Measurements from ENCODE around the gene COLEC12. TPM values are rescaled to one million over a fixed set of nuclear protein-coding genes. Genes with fewer than 3 reads are reported as not detected.
A peak's percentile ranks its signal among the peaks of the same experiment; 100 is the strongest.

COLEC12 gene
- total and polyA plus RNA-seq, 7 experiments from 2014 or later = 0.12 to 0.35 (median 0.19) TPM; not detected in 4

DNA sequence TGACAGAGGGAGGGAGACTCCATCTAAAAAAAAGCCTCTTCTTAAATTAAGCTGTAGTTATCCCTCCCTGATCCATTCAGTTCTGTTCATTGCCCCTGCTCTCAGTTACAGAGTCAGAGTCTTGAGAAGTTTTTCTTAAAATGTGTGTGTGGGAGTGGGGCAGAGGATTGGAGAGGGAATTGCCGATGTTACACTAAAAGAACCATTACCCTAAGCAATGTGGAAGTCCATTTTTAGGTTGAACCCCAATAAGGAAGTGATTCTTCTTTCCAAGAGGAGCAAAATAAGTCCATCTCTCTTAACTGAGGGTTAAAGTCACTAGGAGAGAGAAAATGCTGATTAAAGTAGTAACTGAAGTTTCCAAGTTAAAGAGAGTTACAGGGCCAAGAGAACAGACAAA, 211.5 kb downstream of the COLEC12 start:
- Histone ChIP-seq H3K27me3 (ENCODE audit: control insufficient read depth in 2 of 2, insufficient read depth in 2 of 2, low read length in 2 of 2) (no peaks in the 10 kb centered on the region), H3K4me1 (ENCODE audit: control insufficient read depth in 2 of 2, insufficient read depth in 2 of 2, low read length in 2 of 2) (no peaks in the 10 kb centered on the region), H3K27ac (ENCODE audit: low read depth, low read length) (no peak overlapping the region), H3K4me3 (ENCODE audit: low read length) (no peak overlapping the region), H3K9me3 (ENCODE audit: control insufficient read depth in 2 of 3, low read length in 3 of 3) (no peaks in the 10 kb centered on the region), H3K36me3 (ENCODE audit: control insufficient read depth in 2 of 3, insufficient read depth in 3 of 3, low read length in 3 of 3) (no peaks in the 10 kb centered on the region)
- ATAC-seq (no peak), DNase-seq (no peak)
- Mint-ChIP-seq H3K27me3 (peaks cover 0 to 18% (median 12%) of the 10 kb centered on the region in 5 donors), H3K4me1 (no peaks in the 10 kb centered on the region), H3K4me3 (no peak overlapping the region), H3K9me3 (peaks cover 0 to 4% (median 0%) of the 10 kb centered on the region in 11 donors), H3K27ac (no peak overlapping the region), H3K36me3 (no peaks in the 10 kb centered on the region)
- POLR2A ChIA-PET = no interaction called here
- intact Hi-C loops (cut with micrococcal nuclease) = no loop called here
- CTCF ChIA-PET = no interaction called here

DNA sequence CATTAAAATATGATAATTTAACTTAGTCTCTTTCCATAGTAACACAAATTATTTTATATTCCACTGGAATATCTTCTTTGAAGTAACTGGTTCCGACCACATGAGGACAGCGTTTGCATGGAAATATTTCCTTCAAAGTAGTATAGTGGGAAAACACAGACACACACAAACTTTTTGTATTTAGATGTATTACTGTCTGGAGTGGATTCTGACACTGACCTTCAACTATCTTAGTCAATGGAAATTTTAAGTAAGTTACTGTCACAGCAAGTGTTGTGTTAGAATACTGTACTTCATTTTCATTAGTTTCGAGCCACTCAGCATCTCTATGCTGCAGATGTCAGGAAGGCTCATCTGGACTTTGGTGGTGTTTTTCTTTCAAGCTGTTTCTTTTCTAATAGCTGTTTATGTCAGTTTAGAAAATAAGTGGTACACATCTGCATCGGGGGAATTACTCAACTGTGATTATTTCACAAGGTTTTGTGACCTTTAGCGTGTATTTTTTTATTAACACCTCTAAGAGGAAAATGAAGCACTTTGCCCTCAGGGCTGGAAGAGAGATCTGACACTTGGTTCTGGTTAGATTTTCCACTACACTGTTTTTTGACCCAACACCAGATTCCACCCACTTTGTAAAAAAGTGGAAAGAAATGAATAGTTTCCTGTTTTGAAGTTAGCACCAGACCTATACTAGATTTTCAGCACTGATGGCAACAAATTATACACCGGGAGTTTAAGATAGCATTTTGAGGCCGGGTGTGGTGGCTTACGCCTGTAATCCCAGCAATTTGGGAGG, 213.8 kb downstream of the COLEC12 start:
- H3K27me3 ChIP-seq (ENCODE audit: control insufficient read depth in 2 of 2, insufficient read depth in 2 of 2, low read length in 2 of 2) = no peaks in the 10 kb centered on the region
- H3K4me3 Mint-ChIP-seq = no peak overlapping the region
- ATAC-seq (no peak), DNase-seq (no peak)
- intact Hi-C loops (cut with micrococcal nuclease) = no loop called here
- no peak overlapping the region for H3K27ac ChIP-seq (ENCODE audit: low read depth, low read length)
- H3K9me3 Mint-ChIP-seq = peaks cover 0 to 4% (median 0%) of the 10 kb centered on the region in 11 donors
- ChIA-PET CTCF (no interaction called here), POLR2A (no interaction called here)
- H3K27ac Mint-ChIP-seq = no peak overlapping the region
- peaks cover 0 to 2% (median 0%) of the 10 kb centered on the region in 7 donors for H3K4me1 Mint-ChIP-seq
- no peaks in the 10 kb centered on the region for H3K9me3 ChIP-seq (ENCODE audit: control insufficient read depth in 2 of 3, low read length in 3 of 3)
- no peaks in the 10 kb centered on the region for H3K4me1 ChIP-seq (ENCODE audit: control insufficient read depth in 2 of 2, insufficient read depth in 2 of 2, low read length in 2 of 2)
- H3K36me3 Mint-ChIP-seq = no peaks in the 10 kb centered on the region
- H3K4me3 ChIP-seq (ENCODE audit: low read length) = no peak overlapping the region
- H3K36me3 ChIP-seq (ENCODE audit: control insufficient read depth in 2 of 3, insufficient read depth in 3 of 3, low read length in 3 of 3) = no peaks in the 10 kb centered on the region
- peaks cover 10 to 17% (median 15%) of the 10 kb centered on the region in 5 donors for H3K27me3 Mint-ChIP-seq

DNA sequence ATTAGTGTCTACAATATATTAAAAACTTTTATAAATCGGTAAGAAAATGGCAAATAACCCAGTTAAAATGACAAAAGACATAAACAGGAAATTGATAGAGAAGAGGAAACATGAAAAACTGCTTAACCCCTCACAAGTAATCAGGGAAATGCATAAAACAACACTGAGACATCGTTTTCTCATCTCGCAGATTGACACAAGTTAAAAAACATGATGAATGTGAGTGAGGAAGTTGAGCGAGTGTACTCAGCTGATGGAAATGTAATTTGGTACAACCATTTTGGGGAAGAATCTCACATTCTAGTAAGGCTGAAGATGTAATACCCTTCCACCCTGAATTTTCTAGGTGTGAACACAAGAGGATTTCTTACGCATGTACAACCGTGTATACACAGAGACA, 214.7 kb downstream of the COLEC12 start:
- CTCF ChIA-PET = no interaction called here
- intact Hi-C loops (cut with micrococcal nuclease) = no loop called here

DNA sequence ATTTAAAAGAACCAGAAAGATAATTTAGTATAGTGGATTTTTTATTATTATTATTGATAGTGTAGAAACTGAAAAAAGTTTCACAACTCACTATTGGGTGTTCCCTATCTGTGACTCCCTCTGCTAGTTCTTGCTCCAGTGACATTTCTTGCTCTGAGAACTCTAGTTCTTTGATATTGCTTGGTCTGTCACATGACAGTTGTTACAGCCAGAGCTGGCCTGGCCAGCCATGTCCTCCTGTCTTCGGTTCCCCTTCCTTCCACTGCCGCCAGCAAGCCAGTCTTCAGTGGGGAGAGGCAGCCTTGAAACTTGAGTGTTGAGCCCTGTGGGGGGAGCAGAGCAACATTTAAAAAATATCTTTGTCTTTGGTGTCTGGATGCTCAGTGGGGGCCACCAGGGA, 225.0 kb downstream of the COLEC12 start:
- Mint-ChIP-seq H3K27ac (no peak overlapping the region), H3K4me1 (peaks cover 0 to 7% (median 0%) of the 10 kb centered on the region in 7 donors), H3K9me3 (peaks cover 0 to 23% (median 6%) of the 10 kb centered on the region in 11 donors), H3K4me3 (no peak overlapping the region), H3K36me3 (peaks cover 0 to 4% (median 0%) of the 10 kb centered on the region in 5 donors), H3K27me3 (peaks cover 11 to 16% (median 14%) of the 10 kb centered on the region in 5 donors)
- Histone ChIP-seq H3K27ac (ENCODE audit: low read depth, low read length) (no peak overlapping the region), H3K36me3 (ENCODE audit: control insufficient read depth in 2 of 3, insufficient read depth in 3 of 3, low read length in 3 of 3) (no peaks in the 10 kb centered on the region), H3K4me3 (ENCODE audit: low read length) (no peak overlapping the region), H3K4me1 (ENCODE audit: control insufficient read depth in 2 of 2, insufficient read depth in 2 of 2, low read length in 2 of 2) (no peaks in the 10 kb centered on the region), H3K27me3 (ENCODE audit: control insufficient read depth in 2 of 2, insufficient read depth in 2 of 2, low read length in 2 of 2) (no peaks in the 10 kb centered on the region), H3K9me3 (ENCODE audit: control insufficient read depth in 2 of 3, low read length in 3 of 3) (peaks cover 0 to 8% (median 0%) of the 10 kb centered on the region in 3 experiments)
- ChIA-PET POLR2A (no interaction called here), CTCF (no interaction called here)
- ATAC-seq (peak; percentile 45), DNase-seq (no peak)
- intact Hi-C loops (cut with micrococcal nuclease) = no loop called here

More for the DNA sequence above, 214.7 kb downstream of the COLEC12 start:
- Mint-ChIP-seq H3K9me3 (peaks cover 0 to 8% (median 0%) of the 10 kb centered on the region in 11 donors), H3K27me3 (peaks cover 18 to 24% (median 18%) of the 10 kb centered on the region in 5 donors), H3K36me3 (no peaks in the 10 kb centered on the region), H3K27ac (no peak overlapping the region), H3K4me1 (peaks cover 0 to 3% (median 0%) of the 10 kb centered on the region in 7 donors), H3K4me3 (no peak overlapping the region)
- Histone ChIP-seq H3K4me3 (ENCODE audit: low read length) (no peak overlapping the region), H3K36me3 (ENCODE audit: control insufficient read depth in 2 of 3, insufficient read depth in 3 of 3, low read length in 3 of 3) (no peaks in the 10 kb centered on the region), H3K4me1 (ENCODE audit: control insufficient read depth in 2 of 2, insufficient read depth in 2 of 2, low read length in 2 of 2) (no peaks in the 10 kb centered on the region), H3K27ac (ENCODE audit: low read depth, low read length) (no peak overlapping the region), H3K9me3 (ENCODE audit: control insufficient read depth in 2 of 3, low read length in 3 of 3) (no peaks in the 10 kb centered on the region), H3K27me3 (ENCODE audit: control insufficient read depth in 2 of 2, insufficient read depth in 2 of 2, low read length in 2 of 2) (no peaks in the 10 kb centered on the region)
- no peak for DNase-seq
- POLR2A ChIA-PET = no interaction called here
- ATAC-seq = no peak

DNA sequence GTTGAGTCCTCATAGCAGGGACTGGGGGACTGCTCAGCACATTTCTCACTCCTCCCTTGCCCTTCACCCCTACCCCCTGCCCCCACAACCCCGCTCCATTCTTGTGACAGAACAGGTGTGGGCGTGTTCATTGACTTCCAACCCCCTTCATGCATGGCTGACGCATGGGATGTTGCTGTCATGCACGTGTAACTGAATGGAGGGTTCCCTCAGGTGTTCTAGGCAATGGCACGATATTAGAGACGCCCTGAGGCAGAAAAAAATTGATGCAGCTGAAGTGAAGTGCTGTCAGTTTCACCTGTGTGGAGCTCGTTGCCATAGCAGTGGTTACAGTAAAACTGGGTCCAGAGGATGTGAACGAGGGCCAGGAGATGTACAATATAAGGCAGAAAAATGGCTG, 226.2 kb downstream of the COLEC12 start:
- POLR2A ChIA-PET = no interaction called here
- Histone ChIP-seq H3K4me1 (ENCODE audit: control insufficient read depth in 2 of 2, insufficient read depth in 2 of 2, low read length in 2 of 2) (peaks cover 0 to 4% of the 10 kb centered on the region in 2 donors), H3K9me3 (ENCODE audit: control insufficient read depth in 2 of 3, low read length in 3 of 3) (peaks cover 0 to 8% (median 0%) of the 10 kb centered on the region in 3 experiments), H3K27ac (ENCODE audit: low read depth, low read length) (no peak overlapping the region), H3K4me3 (ENCODE audit: low read length) (no peak overlapping the region), H3K36me3 (ENCODE audit: control insufficient read depth in 2 of 3, insufficient read depth in 3 of 3, low read length in 3 of 3) (no peaks in the 10 kb centered on the region), H3K27me3 (ENCODE audit: control insufficient read depth in 2 of 2, insufficient read depth in 2 of 2, low read length in 2 of 2) (no peaks in the 10 kb centered on the region)
- CTCF ChIA-PET = no interaction called here
- no peak overlapping the region for H3K4me3 Mint-ChIP-seq
- DNase-seq (no peak), ATAC-seq (no peak)
- H3K27ac Mint-ChIP-seq = no peak overlapping the region
- peaks cover 3 to 15% (median 7%) of the 10 kb centered on the region in 7 donors for H3K4me1 Mint-ChIP-seq
- H3K9me3 Mint-ChIP-seq = peaks cover 0 to 22% (median 6%) of the 10 kb centered on the region in 11 donors
- peaks cover 7 to 14% (median 10%) of the 10 kb centered on the region in 5 donors for H3K27me3 Mint-ChIP-seq
- peaks cover 0 to 4% (median 0%) of the 10 kb centered on the region in 5 donors for H3K36me3 Mint-ChIP-seq
- intact Hi-C loops (cut with micrococcal nuclease) = no loop called here

DNA sequence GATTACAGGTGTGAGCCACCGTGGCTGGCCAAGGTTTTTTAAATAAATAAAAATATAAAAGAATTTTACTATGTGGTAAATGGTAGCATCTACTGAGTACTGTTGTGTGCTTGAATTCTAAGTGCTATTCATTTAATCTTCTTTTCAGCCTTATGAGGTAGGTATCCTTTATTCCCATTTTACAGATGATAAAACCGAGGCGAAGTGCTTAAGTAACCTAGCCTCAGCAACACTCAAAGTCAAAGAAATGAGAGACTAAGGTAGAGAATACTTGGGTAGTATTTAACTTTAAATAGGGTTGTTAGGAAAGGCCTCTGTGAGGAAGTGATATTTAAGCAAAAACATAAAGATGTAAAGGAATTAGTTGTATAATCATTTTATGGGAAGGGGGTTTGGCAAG, 227.0 kb downstream of the COLEC12 start:
- no peaks in the 10 kb centered on the region for H3K27me3 ChIP-seq (ENCODE audit: control insufficient read depth in 2 of 2, insufficient read depth in 2 of 2, low read length in 2 of 2)
- H3K4me1 Mint-ChIP-seq = peaks cover 9 to 15% (median 13%) of the 10 kb centered on the region in 7 donors
- no peak overlapping the region for H3K4me3 Mint-ChIP-seq
- CTCF ChIA-PET = no interaction called here
- H3K27me3 Mint-ChIP-seq = peaks cover 4 to 11% (median 7%) of the 10 kb centered on the region in 5 donors
- H3K27ac Mint-ChIP-seq = no peak overlapping the region
- peaks cover 0 to 14% (median 6%) of the 10 kb centered on the region in 11 donors for H3K9me3 Mint-ChIP-seq
- H3K27ac ChIP-seq (ENCODE audit: low read depth, low read length) = no peak overlapping the region
- peaks cover 4 to 10% of the 10 kb centered on the region in 2 donors for H3K4me1 ChIP-seq (ENCODE audit: control insufficient read depth in 2 of 2, insufficient read depth in 2 of 2, low read length in 2 of 2)
- peaks cover 0 to 4% (median 0%) of the 10 kb centered on the region in 5 donors for H3K36me3 Mint-ChIP-seq
- H3K4me3 ChIP-seq (ENCODE audit: low read length) = no peak overlapping the region
- no peak for DNase-seq
- no peaks in the 10 kb centered on the region for H3K36me3 ChIP-seq (ENCODE audit: control insufficient read depth in 2 of 3, insufficient read depth in 3 of 3, low read length in 3 of 3)
- intact Hi-C loops (cut with micrococcal nuclease) = no loop called here
- POLR2A ChIA-PET = no interaction called here
- peaks cover 0 to 5% (median 0%) of the 10 kb centered on the region in 3 experiments for H3K9me3 ChIP-seq (ENCODE audit: control insufficient read depth in 2 of 3, low read length in 3 of 3)
- ATAC-seq = no peak

DNA sequence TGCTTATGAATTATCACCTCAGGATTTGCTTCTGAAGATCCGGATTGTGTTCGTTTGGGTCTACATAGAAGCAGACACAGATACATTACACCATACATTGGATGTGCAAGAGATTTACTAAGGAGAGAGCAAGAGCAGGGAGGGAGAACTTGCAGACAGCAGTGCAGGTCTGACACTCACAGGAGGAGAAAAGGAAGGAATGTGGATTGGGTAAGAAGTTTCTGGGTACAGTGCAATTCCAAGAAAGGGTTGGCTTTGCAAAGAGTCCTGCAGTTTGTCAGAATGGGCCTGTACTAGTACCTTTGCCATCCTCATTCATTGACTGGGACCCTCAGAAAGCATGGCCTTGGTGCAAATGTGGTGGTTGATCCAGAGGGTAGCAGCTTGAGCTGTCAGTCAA, 227.9 kb downstream of the COLEC12 start:
- H3K4me1 Mint-ChIP-seq = peaks cover 9 to 22% (median 15%) of the 10 kb centered on the region in 7 donors
- H3K27ac Mint-ChIP-seq = no peak overlapping the region

More for the DNA sequence above, 227.9 kb downstream of the COLEC12 start:
- peaks cover 1 to 6% (median 4%) of the 10 kb centered on the region in 5 donors for H3K27me3 Mint-ChIP-seq
- H3K4me3 Mint-ChIP-seq = no peak overlapping the region
- ChIA-PET CTCF (no interaction called here), POLR2A (no interaction called here)
- H3K4me1 ChIP-seq (ENCODE audit: control insufficient read depth in 2 of 2, insufficient read depth in 2 of 2, low read length in 2 of 2) = peaks cover 5 to 10% of the 10 kb centered on the region in 2 donors
- H3K9me3 ChIP-seq (ENCODE audit: control insufficient read depth in 2 of 3, low read length in 3 of 3) = no peaks in the 10 kb centered on the region
- H3K4me3 ChIP-seq (ENCODE audit: low read length) = no peak overlapping the region
- no peaks in the 10 kb centered on the region for H3K27me3 ChIP-seq (ENCODE audit: control insufficient read depth in 2 of 2, insufficient read depth in 2 of 2, low read length in 2 of 2)
- peaks cover 0 to 6% (median 0%) of the 10 kb centered on the region in 3 experiments for H3K36me3 ChIP-seq (ENCODE audit: control insufficient read depth in 2 of 3, insufficient read depth in 3 of 3, low read length in 3 of 3)
- DNase-seq (no peak), ATAC-seq (no peak)
- peaks cover 0 to 16% (median 2%) of the 10 kb centered on the region in 11 donors for H3K9me3 Mint-ChIP-seq
- peaks cover 0 to 7% (median 3%) of the 10 kb centered on the region in 5 donors for H3K36me3 Mint-ChIP-seq
- no peak overlapping the region for H3K27ac ChIP-seq (ENCODE audit: low read depth, low read length)
- intact Hi-C loops (cut with micrococcal nuclease) = no loop called here

All from naive thymus-derived CD4-positive, alpha-beta T cell (primary cell).